ENCODE results near the gene FRMD4A. TPM values are rescaled to one million over a fixed set of nuclear protein-coding genes. Genes with fewer than 3 reads are reported as not detected.

FRMD4A gene
- total RNA-seq, 1 experiment from 2014 or later = 7.1 TPM

GRCh38 chr10:14173391-14173705 is 157.4 kb downstream of the FRMD4A start:
- H3K9me2 ChIP-seq (replicated peaks; ENCODE audit: low read length) = no peaks in the 10 kb centered on the region
- POLR2A ChIA-PET (ENCODE audit: unreplicated experiment) = no interaction called here
- intact Hi-C loops (cut with micrococcal nuclease) = no loop called here
- BruUV-seq (replicated peaks) = no TSS peak
- DNase-seq (no peak), ATAC-seq (peak; percentile 53; the same call in 1 of the 2 replicates)
- H2AFZ ChIP-seq (ENCODE audit: low read length) = peak overlapping the region; percentile 64
- peak overlapping the region; percentile 59 for H3K4me3 ChIP-seq (ENCODE audit: low read length)
- CTCF ChIA-PET = no interaction called here
- TF ChIP-seq EZH2 (IDR thresholded peaks at IDR 0.05; ENCODE audit: low read length, unreplicated experiment) = no peak
- no peak for TF ChIP-seq EZH2phosphoT487 (IDR thresholded peaks at IDR 0.05; ENCODE audit: borderline replicate concordance, low read length)
- TF ChIP-seq CTCF (conservative IDR thresholded peaks at IDR 0.05; ENCODE audit: low read depth, low read length) = no peak
- H3K4me1 ChIP-seq (ENCODE audit: insufficient read depth, low read length) = no peaks in the 10 kb centered on the region
- H3K79me2 ChIP-seq (ENCODE audit: low read length) = no peaks in the 10 kb centered on the region
- no peak overlapping the region for H3K9ac ChIP-seq (ENCODE audit: low read length)
- H4K20me1 ChIP-seq (ENCODE audit: low read length) = no peaks in the 10 kb centered on the region
- H3K4me2 ChIP-seq (ENCODE audit: low read length) = peak overlapping the region; percentile 74
- H3K9me3 ChIP-seq (ENCODE audit: low read length) = no peaks in the 10 kb centered on the region
- H3F3A ChIP-seq (ENCODE audit: low read length, unreplicated experiment) = no peaks in the 10 kb centered on the region
- H3K27me3 ChIP-seq (ENCODE audit: low read length) = peaks cover 37% of the 10 kb centered on the region
- no peak overlapping the region for H3K27ac ChIP-seq (ENCODE audit: low read length)
- H3K36me3 ChIP-seq (ENCODE audit: low read depth, low read length) = no peaks in the 10 kb centered on the region

- Histone ChIP-seq H3K4me1 (ENCODE audit: insufficient read depth, low read length) (no peaks in the 10 kb centered on the region), H3K27ac (ENCODE audit: low read length) (no peak overlapping the region), H3K9me3 (ENCODE audit: low read length) (no peaks in the 10 kb centered on the region), H3K9ac (ENCODE audit: low read length) (no peak overlapping the region), H4K20me1 (ENCODE audit: low read length) (no peaks in the 10 kb centered on the region), H3F3A (ENCODE audit: low read length, unreplicated experiment) (no peaks in the 10 kb centered on the region), H2AFZ (ENCODE audit: low read length) (no peak overlapping the region), H3K4me3 (ENCODE audit: low read length) (no peak overlapping the region), H3K36me3 (ENCODE audit: low read depth, low read length) (no peaks in the 10 kb centered on the region), H3K4me2 (ENCODE audit: low read length) (no peak overlapping the region), H3K27me3 (ENCODE audit: low read length) (peaks cover 40% of the 10 kb centered on the region), H3K79me2 (ENCODE audit: low read length) (no peaks in the 10 kb centered on the region), H3K9me2 (replicated peaks; ENCODE audit: low read length) (no peaks in the 10 kb centered on the region)
- intact Hi-C loops (cut with micrococcal nuclease) = no loop called here
- CTCF ChIA-PET = no interaction called here
- TF ChIP-seq EZH2 (IDR thresholded peaks at IDR 0.05; ENCODE audit: low read length, unreplicated experiment) = no peak
- TF ChIP-seq EZH2phosphoT487 (IDR thresholded peaks at IDR 0.05; ENCODE audit: borderline replicate concordance, low read length) = no peak
- TF ChIP-seq CTCF (conservative IDR thresholded peaks at IDR 0.05; ENCODE audit: low read depth, low read length) = no peak
- ATAC-seq (no peak), DNase-seq (no peak)
- BruUV-seq (replicated peaks) = no TSS peak
- POLR2A ChIA-PET (ENCODE audit: unreplicated experiment) = no interaction called here
Measured at GRCh38 chr10:14172336-14172950, 158.3 kb downstream of the FRMD4A start.

- Histone ChIP-seq H3K4me3 (ENCODE audit: low read length) (no peak overlapping the region), H3K4me1 (ENCODE audit: insufficient read depth, low read length) (no peaks in the 10 kb centered on the region), H3K79me2 (ENCODE audit: low read length) (no peaks in the 10 kb centered on the region), H3K9ac (ENCODE audit: low read length) (no peak overlapping the region), H2AFZ (ENCODE audit: low read length) (no peak overlapping the region), H3K36me3 (ENCODE audit: low read depth, low read length) (no peaks in the 10 kb centered on the region), H3K9me2 (replicated peaks; ENCODE audit: low read length) (no peaks in the 10 kb centered on the region), H4K20me1 (ENCODE audit: low read length) (no peaks in the 10 kb centered on the region), H3K4me2 (ENCODE audit: low read length) (no peak overlapping the region), H3K27ac (ENCODE audit: low read length) (no peak overlapping the region), H3K27me3 (ENCODE audit: low read length) (peaks cover 31% of the 10 kb centered on the region), H3F3A (ENCODE audit: low read length, unreplicated experiment) (no peaks in the 10 kb centered on the region), H3K9me3 (ENCODE audit: low read length) (no peaks in the 10 kb centered on the region)
- ChIA-PET CTCF (no interaction called here), POLR2A (ENCODE audit: unreplicated experiment) (no interaction called here)
- ATAC-seq (no peak), DNase-seq (no peak)
- TF ChIP-seq EZH2phosphoT487 (IDR thresholded peaks at IDR 0.05; ENCODE audit: borderline replicate concordance, low read length) = no peak
- TF ChIP-seq EZH2 (IDR thresholded peaks at IDR 0.05; ENCODE audit: low read length, unreplicated experiment) = no peak
- BruUV-seq (replicated peaks) = no TSS peak
- intact Hi-C loops (cut with micrococcal nuclease) = no loop called here
Measured at GRCh38 chr10:14171336-14171735, 159.4 kb downstream of the FRMD4A start.
